Left cardiac atrium (tissue), 4 donors: ENCODE data around the gene SETD2. TPM values are rescaled to one million over a fixed set of nuclear protein-coding genes. Genes with fewer than 3 reads are reported as not detected.
"Not testable (repeated sequence)": the region's sequence is repeated elsewhere in the genome, so short reads cannot be mapped to it uniquely, and the experiment has no call there.

ENCODE experiments used
- ATAC-seq, 2 donors: fragments of 200-7000 bp; cut with Tn5 transposase; one replicate each; pipeline ENCODE4 v1.9.1; 2020; ENCODE audit warnings: mild to moderate bottlenecking in 2 of 2, moderate library complexity in 2 of 2
- DNase-seq: peaks from one replicate; pipeline ENCODE4 v3.0.0-alpha.2; 2020
- intact Hi-C, 2 donors: fragments of 100-400 bp; cut with DNase I; formaldehyde crosslinking; loops; one replicate each; pipeline versions ENCODE4 v1.14.1 to v1.15.1; 2022 to 2023
- total RNA-seq, 2 donors: library from RNA; stranded (reverse); fragmentation: NEBNext Ultra II Directional; extraction: Animal tissue kit (Norgen Biotek cat#: 25700); gene quantifications; one replicate each; pipeline ENCODE4 v1.2.1, GENCODE V29; 2021
- donor health status: DM: no; HTN: yes; CAD: no.
- donor health status: DM: no; HTN: yes; CAD: no; lungs with severe emphysema.
- donor health status: DM: yes; HTN: yes; CAD: no.
- donor health status: Dilated cardiomyopathy.

Gene SETD2
- total RNA-seq, 2 donors from 2014 or later: 24.8 to 31.3 TPM

DNA sequence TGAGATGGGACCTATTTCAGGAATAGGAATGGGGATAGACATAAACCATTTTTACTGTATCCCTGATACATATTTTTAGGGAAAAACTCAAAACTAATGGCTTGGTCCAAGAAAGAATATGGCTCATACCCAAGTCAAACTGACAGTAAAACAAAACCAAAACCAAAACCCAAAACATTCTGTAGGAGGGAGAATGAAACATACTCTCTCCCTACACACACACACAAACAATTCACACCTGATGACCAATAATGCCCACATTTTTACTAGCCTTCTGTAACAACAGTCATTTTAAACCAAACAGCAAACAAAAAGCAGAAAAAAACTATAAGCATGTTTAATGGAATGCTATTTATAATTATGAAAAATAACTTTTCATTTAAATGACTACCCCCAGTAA is 109.5 kb downstream of the SETD2 start:
- no peak for ATAC-seq
- intact Hi-C loops: no loop called here
- no peak for DNase-seq

DNA sequence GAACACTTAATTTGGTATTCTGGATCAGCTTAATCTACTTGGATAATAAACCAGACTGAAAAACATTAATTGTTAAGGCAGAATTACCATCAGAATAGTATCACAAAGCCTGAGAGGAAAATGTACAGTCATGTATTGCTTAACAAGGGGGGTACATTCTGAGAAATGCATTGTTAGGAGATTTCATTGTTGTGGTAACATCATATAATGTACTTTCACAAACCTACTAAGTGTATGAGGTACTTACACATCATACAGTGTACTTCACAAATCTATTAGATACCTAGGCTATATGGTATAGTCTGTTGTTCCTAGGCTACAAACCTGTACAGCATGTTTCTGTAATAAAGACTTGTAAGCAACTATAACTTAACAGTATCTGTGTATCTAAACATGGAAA is 116.2 kb downstream of the SETD2 start:
- no peak for DNase-seq
- ATAC-seq: no peak
- intact Hi-C loops: no loop called here

DNA sequence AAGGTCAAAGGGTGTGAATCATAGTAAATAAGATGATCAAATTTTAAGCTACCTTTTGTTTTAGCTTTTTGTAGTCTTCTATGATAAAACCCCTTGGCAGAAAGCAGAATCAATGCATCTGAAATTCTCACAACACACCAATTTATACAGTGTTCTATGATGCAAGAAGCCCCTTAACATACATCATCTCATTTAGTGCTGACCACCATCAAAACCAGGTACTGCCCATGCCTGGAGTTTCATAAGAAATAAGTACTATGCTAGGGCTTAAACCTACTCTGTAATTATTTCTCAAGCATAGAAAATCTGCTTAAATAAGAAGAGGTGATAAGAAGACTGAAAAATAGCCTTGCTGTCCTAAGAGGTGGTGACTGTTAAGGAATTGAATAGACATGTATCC is 116.8 kb downstream of the SETD2 start:
- intact Hi-C loops: no loop called here
- ATAC-seq (no peak), DNase-seq (no peak)

DNA sequence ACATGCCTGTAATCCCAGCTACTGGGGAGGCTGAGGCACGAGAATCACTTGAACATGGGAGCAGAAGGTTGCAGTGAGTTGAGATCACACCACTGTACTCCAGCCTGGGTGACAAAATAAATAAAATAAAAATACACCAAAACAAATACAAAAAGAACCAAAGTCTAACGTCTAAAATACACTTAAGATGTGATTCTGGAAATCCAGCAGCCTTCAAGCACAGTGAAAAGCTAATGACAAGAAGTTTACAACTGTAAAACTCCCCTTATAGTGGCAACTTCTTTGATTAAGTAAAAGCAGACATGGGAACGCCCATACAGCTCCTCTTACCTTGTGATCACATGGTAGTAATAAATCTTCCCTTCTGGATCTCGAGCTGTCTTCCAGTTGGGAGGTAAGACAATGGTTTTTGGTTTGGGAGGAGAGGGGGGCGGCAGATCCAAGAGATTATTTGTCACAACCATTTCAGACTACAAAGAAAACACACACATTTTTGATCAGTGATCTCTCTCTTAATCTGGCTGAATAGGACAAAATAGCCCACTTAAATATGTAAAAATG is 121.6 kb downstream of the SETD2 start:
- DNase-seq (no peak), ATAC-seq (no peak)
- intact Hi-C loops: no loop called here

DNA sequence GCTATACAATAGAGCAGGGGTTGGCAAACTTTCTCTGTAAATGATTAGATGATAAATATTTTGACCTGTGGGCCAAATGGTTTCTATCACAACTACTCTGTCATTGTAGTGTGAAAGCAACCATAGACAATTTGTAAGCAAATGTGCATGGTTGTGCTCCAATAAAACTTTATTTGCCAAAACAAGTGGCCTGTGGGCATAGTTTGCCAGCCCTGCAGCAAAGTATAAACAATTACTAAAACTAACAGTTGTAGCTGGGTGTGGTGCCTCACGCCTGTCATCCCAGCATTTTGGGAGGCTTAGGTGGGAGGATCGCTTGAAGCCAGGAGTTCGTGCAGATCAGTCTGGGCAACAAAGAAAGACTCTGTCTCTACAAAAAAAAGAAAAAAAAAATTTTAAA is 122.8 kb downstream of the SETD2 start:
- intact Hi-C loops: no loop called here
- DNase-seq (no peak), ATAC-seq (no peak)

DNA sequence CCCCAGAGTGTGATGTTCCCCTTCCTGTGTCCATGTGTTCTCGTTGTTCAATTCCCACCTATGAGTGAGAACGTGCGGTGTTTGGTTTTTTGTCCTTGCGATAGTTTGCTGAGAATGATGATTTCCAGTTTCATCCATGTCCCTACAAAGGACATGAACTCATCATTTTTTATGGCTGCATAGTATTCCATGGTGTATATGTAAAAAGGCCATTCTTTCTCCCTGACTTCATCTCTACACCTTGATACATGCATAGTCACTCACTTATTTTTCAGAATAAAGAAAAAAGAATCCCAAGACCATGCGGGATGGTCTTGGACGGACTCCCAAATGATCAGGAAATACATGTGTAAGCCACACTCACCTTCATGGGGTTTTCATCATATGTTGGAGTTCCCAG is 126.6 kb downstream of the SETD2 start:
- ATAC-seq, DNase-seq, intact Hi-C loops: not testable (repeated sequence)

DNA sequence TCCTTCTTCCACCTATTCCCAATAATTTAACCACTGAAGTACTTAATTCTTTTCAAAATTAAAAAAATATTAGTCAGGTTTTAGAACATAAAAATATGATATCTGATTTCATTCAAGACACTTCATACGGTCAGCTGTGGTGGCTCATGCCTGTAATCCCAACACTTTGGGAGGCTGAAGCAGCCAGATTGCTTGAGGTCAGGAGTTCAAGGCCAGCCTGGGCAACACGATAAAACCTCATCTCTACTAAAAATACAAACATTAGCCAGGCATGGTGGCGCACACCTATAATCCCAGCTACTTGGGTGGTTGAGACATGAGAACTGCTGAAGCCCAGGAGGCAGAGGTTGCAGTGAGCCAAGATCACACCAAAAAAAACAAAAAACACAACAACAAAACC is 127.8 kb downstream of the SETD2 start:
- DNase-seq (no peak), ATAC-seq (no peak)
- intact Hi-C loops: no loop called here

DNA sequence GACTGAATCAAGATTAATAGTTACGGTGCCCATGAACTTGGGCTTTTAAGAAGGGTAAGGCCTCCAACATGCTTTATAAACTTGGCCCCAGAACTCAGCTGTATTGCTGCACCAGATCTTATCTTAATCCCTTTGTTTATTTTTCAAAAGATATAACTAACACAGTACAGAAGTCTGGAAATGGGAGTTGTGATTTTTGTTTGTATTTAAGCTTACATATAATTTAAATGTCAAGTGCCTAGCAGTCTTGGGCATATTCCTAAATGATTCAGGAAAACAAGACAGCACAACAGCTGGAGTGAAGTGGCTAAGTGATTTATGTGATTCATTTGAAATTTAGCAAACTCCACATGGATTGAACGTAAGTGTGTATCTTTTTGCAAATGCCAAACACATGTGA is 128.3 kb downstream of the SETD2 start:
- no peak for ATAC-seq
- intact Hi-C loops: no loop called here
- no peak for DNase-seq

DNA sequence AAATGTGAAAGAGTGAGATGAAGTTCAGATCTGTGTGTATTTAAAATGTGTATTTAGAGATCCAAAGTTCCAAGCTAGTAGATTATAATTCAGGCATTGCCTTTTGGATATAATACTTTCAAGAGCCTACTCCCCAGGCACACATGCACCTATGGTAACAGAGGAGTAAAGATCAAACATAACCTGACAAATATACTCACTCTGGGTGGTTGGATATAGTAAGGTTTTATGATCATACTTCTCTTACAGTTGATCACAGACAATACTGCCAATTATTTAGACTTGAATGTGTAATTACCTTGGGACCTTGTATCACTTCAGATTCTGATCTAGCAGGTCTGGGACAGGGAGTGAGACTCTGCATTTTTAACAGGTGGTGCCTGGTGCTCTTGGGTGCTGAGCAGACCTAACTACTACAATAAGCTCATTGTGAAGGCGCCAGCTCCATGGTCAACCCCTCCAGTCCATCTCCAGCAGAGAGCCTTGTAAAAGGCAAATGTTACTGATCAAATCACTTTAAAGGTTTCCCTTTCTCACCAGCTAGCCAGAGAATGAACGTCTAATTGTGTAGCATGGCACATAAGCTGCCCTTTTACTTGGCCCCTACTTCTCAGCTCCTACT is 128.9 kb downstream of the SETD2 start:
- DNase-seq: no peak
- intact Hi-C loops: no loop called here
- ATAC-seq: no peak

DNA sequence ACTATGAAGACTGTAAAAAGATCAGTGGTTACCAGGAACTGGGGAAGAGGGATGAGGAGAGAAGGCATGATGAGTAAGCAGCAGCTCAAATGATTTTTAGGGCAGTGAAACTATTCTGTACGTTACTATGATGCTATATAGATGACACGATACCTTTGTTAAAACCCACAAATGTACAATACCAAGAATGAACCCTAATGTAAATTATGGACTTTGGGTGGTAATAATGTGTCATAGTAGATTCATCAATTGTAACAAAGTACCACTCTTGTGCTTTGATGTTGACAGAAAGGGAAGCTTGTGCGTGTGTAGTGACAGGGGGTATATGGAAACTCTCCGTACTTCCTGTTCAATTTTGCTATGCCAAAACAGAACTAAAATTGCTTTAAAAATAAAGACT is 132.9 kb downstream of the SETD2 start:
- ATAC-seq, DNase-seq, intact Hi-C loops: not testable (repeated sequence)

DNA sequence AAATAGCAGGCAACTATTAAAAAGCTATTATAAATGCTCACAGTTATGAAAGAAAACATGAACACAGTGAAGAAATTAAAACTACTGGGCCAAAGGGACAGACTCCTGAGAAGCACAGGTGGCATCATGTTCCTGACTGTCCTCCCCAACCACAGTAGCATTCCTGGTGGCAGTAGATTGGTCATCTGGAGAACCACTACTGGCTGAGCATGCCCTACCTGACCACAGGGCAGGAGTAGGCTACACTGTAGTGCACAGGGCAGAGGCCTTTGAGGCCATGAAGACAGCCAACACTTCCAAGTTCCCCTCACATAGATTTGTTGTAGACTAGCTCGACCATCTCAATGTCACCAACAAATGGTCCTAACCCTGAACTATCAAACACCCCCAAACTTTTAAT is 135.2 kb downstream of the SETD2 start:
- intact Hi-C loops: no loop called here
- ATAC-seq (peak in 1 of 2 donors; percentile 11), DNase-seq (no peak)

DNA sequence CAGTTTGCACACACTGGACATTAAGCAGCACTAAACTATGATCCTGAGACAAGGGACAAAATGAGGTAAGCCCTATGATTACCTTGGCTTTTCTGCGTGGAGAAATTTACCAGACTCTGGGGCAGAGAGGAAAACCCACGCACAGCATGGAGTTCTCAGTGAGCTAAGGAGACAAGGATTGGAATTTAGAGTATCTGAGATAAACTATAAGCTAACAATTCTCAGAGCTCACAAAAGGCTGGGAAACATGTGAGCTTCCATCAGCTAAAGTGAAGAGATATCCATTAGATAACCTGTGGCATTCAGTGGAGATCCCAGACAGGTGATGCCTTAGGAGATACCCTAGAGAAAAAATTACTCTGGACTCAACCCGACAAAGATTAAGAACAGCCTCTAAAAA is 135.8 kb downstream of the SETD2 start:
- DNase-seq (no peak), ATAC-seq (no peak)
- intact Hi-C loops: no loop called here

DNA sequence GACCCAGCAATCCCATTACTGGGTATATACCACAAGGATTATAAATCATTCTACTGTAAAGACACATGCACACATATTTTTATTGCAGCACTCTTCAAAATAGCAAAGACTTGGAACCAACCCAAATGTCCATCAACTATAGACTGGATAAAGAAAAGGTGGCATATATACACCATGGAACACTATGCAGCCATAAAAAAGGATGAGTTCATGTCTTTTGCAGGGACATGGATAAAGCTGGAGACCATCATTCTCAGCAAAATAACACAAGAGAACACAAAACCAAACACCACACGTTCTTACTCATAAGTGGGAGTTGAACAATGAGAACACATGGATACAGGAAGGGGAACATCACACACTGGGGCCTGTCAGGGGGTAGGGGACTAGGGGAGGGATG is 137.5 kb downstream of the SETD2 start:
- ATAC-seq, DNase-seq, intact Hi-C loops: not testable (repeated sequence)

DNA sequence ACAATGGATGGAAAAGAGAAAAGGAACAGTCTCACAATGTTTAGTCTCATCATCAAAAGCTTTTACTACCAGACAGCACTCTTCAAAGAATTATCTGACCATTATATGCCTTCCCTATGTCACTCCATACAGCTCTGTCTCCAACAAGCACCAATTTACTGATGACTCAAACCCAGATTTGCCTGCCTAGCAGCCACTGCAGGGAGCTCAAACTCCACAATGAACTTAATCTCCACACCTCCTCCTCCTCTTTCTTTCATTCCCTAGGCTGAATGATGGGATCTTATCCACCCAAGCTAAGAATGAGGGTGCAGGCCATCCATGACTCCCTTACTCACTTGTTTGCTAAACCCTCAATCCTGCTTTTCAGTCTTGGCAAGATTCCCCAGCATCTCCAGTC is 139.0 kb downstream of the SETD2 start:
- DNase-seq (no peak), ATAC-seq (peak in 1 of 2 donors; percentile 75)
- intact Hi-C loops: no loop called here

DNA sequence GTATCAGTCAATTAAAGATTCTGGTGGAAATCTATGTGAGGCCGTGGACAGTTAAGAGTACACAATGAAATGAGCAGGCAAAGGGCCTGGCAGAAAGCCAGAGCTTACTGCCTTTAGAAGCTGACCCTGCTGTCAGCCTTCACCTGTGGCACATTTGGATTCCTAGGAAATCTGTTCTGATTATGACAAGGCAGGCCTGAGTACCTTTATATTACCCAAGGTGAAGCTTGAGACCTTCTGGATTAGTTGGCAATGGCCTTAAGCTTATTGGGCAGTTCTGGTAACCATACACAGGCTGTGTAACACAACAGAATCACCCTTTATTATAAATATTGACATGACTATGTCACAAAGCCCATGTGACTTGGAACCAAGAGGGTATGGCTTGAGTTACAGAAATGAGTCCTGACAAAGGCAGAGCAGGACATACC is 141.3 kb downstream of the SETD2 start:
- ATAC-seq (peak; percentile 23 to 27), DNase-seq (peak; percentile 28)
- intact Hi-C loops: no loop called here

DNA sequence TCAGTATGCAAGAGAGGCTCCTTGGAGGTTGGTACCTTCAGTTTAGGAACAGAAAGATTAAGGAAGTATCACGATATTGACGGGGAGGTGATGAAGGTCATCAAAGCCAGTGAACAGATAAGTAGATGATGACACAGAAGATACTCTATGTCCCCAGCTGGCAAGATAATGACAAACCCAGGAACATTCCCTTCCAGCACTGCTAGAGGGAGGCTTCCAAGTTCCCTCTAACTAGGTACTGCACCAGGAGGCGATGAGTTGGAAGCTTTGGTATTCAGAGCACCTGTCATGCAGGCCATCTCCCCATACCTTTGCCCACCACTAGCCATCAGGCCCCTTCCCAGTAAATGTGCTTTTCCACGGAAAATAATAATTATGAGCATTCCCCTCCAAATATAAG is 143.6 kb downstream of the SETD2 start:
- no peak for DNase-seq
- intact Hi-C loops: no loop called here
- ATAC-seq: no peak

DNA sequence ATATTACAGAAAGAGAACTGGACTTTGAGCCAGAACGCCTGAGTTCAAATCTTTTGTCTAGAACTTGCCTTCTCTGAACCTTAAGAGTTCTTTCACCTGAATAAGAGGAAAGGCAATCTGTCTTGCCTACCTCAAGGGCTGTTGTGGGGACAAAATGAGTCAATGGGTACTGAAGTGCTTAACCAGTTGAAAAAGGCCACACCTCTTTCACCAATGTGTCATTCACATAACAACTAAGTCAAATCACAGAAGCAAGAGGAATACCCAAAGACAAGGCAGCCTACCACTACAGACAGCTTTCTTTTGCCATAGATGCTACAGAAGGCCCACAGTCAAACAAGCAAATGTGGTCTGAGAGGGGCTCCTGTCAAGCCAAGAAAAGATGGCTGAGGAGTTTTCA is 144.7 kb downstream of the SETD2 start:
- no peak for ATAC-seq
- DNase-seq: no peak
- intact Hi-C loops: no loop called here

DNA sequence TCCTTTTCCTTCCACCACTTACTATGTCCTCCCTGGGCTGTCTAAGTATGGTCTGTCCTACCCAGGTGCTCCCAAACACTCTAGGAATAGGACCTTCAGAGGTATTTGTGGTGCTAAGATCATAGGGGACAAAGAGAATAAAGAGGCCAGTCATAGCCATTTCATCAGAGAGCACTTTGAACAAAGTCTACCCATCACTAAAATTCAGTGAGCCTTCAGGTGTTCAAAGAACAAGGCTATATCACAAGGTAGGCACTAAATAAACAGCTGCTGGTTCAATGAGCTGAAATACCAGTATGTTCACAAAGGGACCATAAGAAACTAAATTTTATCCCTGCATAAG is 145.7 kb downstream of the SETD2 start:
- ATAC-seq: no peak

DNA sequence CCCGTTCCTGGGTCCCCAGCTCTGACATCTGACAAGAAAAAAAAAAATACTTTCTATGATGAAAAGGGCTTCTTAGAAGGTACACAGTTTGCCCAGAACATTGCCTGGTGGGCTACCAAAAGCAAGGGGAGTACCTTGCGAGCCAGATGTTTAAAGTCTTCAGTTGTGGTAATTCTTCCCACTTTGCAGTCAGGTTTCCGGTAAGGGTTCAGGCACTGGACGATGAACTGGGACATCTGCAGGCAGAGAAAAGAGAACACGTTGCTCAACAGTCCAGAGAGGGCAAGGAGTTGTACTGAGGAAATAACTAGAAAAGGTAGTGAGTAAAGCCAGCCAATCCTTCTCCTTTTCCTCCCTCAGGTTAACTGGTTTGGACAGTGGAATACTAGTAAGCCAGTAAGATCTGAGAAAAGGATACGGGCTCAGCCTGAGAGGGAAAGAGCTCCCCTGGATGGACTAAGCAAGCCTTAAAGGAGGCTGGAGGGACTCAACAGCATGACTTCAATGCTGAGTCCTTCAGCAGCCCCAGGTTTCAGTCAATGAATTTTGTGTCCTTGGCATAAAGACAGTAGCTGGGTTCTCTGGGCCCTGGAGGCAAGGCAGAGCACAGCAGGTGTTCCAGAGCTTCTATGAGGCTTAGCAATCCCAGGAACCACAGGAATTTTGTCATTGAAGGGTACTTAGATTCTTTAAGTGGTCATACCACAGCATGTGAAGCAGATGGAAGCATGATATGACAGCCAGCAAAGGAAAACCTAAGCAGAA is 146.2 kb downstream of the SETD2 start:
- DNase-seq (no peak), ATAC-seq (no peak)
- intact Hi-C loops: no loop called here

More for the DNA sequence above, 145.7 kb downstream of the SETD2 start:
- DNase-seq: no peak
- intact Hi-C loops: no loop called here

DNA sequence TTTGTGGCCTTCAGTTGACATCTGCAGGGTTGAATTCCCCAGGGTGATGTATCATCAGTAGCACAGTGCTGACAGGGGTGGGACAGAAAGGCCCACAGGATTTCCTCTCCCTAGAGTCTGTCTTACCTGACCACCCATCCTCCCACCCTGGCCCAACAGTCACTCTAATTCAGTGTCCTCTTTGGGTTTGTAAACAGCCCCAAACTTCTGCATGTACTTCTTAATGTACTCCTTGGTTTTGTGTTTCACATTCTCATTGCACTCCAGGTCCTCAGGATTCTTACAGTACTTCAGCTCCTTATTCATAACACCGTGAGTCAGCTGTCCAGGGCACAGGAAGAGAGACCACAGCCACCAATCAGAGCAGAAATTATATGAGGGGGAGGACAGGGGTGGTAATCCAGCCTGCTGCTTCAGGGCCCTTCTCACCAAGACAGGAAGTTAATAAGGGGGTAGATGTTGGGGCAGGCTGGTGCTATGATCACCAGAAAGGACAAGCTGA is 146.9 kb downstream of the SETD2 start:
- intact Hi-C loops: no loop called here
- no peak for DNase-seq

More for the DNA sequence above, 146.9 kb downstream of the SETD2 start:
- no peak for ATAC-seq
